Erythroblast (primary cell): Measurements from ENCODE around the gene PIP5K1A.
A peak's percentile ranks its signal among the peaks of the same experiment; 100 is the strongest.

Experiments used
- DNase-seq, 2 experiments: peaks; one replicate each; lab custom pipeline; 2025; lab: John Stamatoyannopoulos, UW
- GATA1 ChIP-seq: IDR thresholded peaks from 2 replicates; pipeline ENCODE4 v1.6.1; 2011; ENCODE audit warnings: low read depth, mild to moderate bottlenecking, control low read depth, low read length, moderate library complexity
- POLR2A ChIP-seq: IDR thresholded peaks from 2 replicates; pipeline ENCODE4 v1.6.1; 2011; ENCODE audit warnings: mild to moderate bottlenecking, low read length

The PIP5K1A gene

DNA sequence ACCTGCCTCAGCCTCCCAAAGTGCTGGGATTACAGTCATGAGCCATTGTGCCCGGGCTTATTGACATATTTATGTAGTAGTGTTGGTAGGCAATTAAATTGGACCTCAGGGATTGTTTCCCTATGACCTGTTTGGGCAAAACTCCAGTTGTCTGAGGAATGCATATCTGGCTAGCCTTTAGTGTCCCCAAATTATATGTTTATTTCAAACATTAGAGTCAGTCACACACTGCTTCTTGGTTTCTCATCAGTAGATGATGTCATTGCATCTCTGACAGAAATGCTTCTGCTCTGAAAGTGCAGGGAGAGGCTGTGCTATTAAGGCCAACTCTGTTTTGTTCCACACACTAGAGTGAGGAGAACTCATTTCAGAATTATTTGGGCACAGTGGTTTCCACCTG lies 12.5 kb downstream of the PIP5K1A start:
- TF ChIP-seq GATA1, result no peak
- TF ChIP-seq POLR2A, result no peak
- no peak for DNase-seq

- no peak for DNase-seq
- TF ChIP-seq POLR2A (no peak), GATA1 (no peak)
Observed at GRCh38 chr1:151211972-151212705, 13.8 kb downstream of the PIP5K1A start.

GRCh38 chr1:151213560-151213959 lies 15.2 kb downstream of the PIP5K1A start:
- TF ChIP-seq POLR2A, result no peak
- DNase-seq, result no peak

DNA sequence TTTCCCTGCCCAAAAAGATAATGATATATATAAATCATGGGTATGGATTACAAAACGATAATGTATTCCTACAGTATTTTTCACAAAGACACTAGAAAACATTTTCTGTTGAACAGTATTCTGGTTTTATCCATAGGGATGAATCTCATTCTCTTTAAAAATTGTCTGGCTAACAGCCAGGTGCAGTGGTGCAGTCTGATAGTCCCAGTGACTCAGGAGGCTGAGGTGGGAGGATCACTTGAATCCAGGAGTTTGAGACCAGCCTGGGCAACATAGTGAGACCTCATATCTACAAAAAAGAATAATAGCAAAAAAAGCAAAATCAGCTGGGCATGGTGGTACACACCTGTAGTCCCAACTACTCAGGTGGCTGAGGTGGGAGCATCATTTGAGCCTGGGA lies 23.3 kb downstream of the PIP5K1A start:
- DNase-seq, result peak in 1 of 2 experiments; percentile 19
- no peak for TF ChIP-seq GATA1
- no peak for TF ChIP-seq POLR2A

GRCh38 chr1:151222130-151222529 lies 23.8 kb downstream of the PIP5K1A start:
- TF ChIP-seq GATA1 (no peak), POLR2A (no peak)
- no peak for DNase-seq

DNA sequence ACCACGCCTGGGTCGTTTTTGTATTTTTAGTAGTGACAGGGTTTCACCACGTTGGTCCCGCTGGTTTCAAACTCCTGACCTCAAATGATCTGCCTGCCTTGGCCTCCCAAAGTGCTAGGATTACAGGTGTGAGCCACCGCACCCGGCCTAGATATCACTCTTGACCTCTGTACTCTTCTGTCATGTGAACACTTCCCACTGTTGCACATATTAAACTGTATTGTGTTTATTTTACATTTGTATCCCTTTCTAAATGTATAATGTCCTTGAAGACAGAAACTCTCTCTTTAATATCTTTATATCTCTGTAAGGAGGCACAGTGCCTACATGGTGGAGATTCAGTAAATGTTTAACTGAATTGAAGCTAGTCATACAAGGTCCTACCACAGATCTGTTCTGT lies 36.9 kb downstream of the PIP5K1A start:
- no peak for DNase-seq
- TF ChIP-seq POLR2A (no peak), GATA1 (no peak)

- DNase-seq, result no peak
Observed at GRCh38 chr1:151237678-151238466, 39.5 kb downstream of the PIP5K1A start.

DNA sequence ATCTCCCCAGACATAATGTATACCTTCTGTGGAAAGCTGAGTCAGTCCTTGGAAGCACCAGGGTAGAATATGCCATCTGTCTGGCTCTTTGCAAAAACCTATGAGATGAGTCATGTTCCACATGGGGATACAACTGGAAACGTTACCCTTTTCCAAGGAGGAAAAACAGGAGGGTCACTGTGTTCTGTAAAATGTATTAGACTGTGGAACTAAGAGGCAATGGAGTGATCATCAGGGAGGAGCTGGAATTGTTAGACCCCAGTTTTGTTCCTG lies 40.1 kb downstream of the PIP5K1A start:
- no peak for TF ChIP-seq GATA1
- TF ChIP-seq POLR2A, result no peak
- no peak for DNase-seq

More at GRCh38 chr1:151237678-151238466, 39.5 kb downstream of the PIP5K1A start:
- TF ChIP-seq GATA1, result no peak
- no peak for TF ChIP-seq POLR2A

DNA sequence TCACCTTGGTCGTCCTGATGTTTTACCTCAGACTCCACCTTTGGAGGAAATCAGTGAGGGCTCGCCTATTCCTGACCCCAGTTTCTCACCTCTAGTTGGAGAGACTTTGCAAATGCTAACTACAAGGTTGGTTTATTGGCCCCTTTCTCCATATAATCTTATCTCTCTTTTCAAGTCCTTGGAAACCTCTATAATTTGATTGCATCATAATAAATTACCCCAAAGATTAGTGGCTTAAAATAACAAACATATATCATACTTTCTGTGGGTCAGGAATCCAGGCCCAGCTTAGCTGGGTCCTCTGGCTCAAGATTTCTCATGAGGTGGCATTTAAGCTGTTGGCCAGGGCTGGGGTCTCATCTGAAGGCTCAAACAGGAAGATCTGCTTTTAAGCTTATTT lies 44.1 kb downstream of the PIP5K1A start:
- TF ChIP-seq GATA1 (no peak), POLR2A (no peak)
- DNase-seq, result no peak

- TF ChIP-seq POLR2A (no peak), GATA1 (no peak)
- DNase-seq, result no peak
Observed at GRCh38 chr1:151243683-151244216, 45.4 kb downstream of the PIP5K1A start.

- TF ChIP-seq POLR2A, result no peak
- no peak for TF ChIP-seq GATA1
- DNase-seq, result no peak
Observed at GRCh38 chr1:151246786-151247185, 48.4 kb downstream of the PIP5K1A start.

- TF ChIP-seq POLR2A (no peak), GATA1 (no peak)
- peak; percentile 86 to 89 for DNase-seq
Observed at GRCh38 chr1:151251656-151252470, 53.5 kb downstream of the PIP5K1A start.
